ENCODE measurements around the gene MRPS34. TPM values are rescaled to one million over a fixed set of nuclear protein-coding genes. Genes with fewer than 3 reads are reported as not detected.

MRPS34 gene
- total RNA-seq, 1 experiment from 2014 or later, result 102 TPM

GRCh38 chr16:1724491-1724890, 48.4 kb downstream of the MRPS34 start:
- no peak for DNase-seq (ENCODE audit: low read depth, low spot score)

DNA sequence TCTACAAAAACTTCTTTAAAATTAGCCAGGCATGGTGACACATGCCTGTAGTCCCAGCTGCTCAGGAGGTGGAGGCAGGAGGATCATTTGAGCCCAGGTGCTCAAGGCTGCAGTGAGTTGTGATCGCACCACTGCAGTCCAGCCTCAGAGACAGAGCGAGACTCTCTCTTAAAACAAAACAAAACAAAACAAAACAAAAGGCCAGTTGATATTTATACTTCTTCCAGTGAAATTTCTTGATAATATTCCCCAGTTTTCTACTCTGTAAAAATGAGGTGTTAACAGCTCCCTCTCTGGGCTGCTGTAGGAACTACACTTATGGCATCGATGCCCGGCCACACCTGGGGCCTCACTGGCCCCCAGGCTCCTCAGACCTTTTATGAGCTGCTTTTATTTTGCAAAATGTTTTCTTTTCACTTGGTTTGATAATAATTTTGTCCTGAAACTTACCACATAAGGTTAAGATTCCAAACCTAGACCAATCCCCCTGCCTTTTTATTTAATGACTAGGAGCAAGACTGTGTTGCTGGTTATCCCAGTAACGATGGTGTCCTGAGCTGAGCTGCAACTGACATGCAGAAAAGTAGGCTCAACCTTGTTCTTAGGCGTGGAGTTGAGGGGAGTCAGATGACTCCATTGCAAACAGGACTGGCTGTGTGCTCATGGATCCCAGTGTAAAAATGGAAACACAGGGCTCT, 49.3 kb downstream of the MRPS34 start:
- DNase-seq (ENCODE audit: low read depth, low spot score), result peak; percentile 64
- in situ Hi-C loops (cut with HindIII; ENCODE audit: low pct_unique_long_range_greater_than_20kb, low sequenced_read_pairs), result no loop called here

More at GRCh38 chr16:1724491-1724890, 48.4 kb downstream of the MRPS34 start:
- in situ Hi-C loops (cut with HindIII; ENCODE audit: low pct_unique_long_range_greater_than_20kb, low sequenced_read_pairs), result no loop called here

Small RNA genes lying within 50 kb of the gene (small RNA-seq; reads per million reads assigned to genes)
- gene MIR3177, result 0.02 to 1.1 reads per million in 2 experiments

Other genes starting within 250 kb of the MRPS34 start
- gene TMEM204, start 239.5 kb downstream of the MRPS34 start, total RNA-seq (2014; rRNA removed; shearing (Covaris generic)), result not detected in 2 replicates
- 4.9 and 6.7 TPM in 2 replicates for gene IFT140, start 161.1 kb downstream of the MRPS34 start, total RNA-seq (2014; rRNA removed; shearing (Covaris generic))
- 4.7 and 5.4 TPM in 2 replicates for gene CRAMP1, start 160.8 kb downstream of the MRPS34 start, total RNA-seq (2014; rRNA removed; shearing (Covaris generic))
- gene JPT2, start 94.9 kb downstream of the MRPS34 start, total RNA-seq (2014; rRNA removed; shearing (Covaris generic)), result 45.5 and 48.5 TPM in 2 replicates
- 19.3 and 20.3 TPM in 2 replicates for gene MAPK8IP3, start 66.9 kb downstream of the MRPS34 start, total RNA-seq (2014; rRNA removed; shearing (Covaris generic))
- gene NME3, start 1.6 kb downstream of the MRPS34 start, total RNA-seq (2014; rRNA removed; shearing (Covaris generic)), result 12.2 and 12.9 TPM in 2 replicates
- 4.3 and 8.6 TPM in 2 replicates for gene EME2, start 324 bp downstream of the MRPS34 start, total RNA-seq (2014; rRNA removed; shearing (Covaris generic))
- 12.8 and 13.1 TPM in 2 replicates for gene SPSB3, start 9.4 kb upstream of the MRPS34 start, total RNA-seq (2014; rRNA removed; shearing (Covaris generic))
- gene NUBP2, start 9.8 kb upstream of the MRPS34 start, total RNA-seq (2014; rRNA removed; shearing (Covaris generic)), result 57.9 and 58.1 TPM in 2 replicates
- gene IGFALS, start 20.6 kb upstream of the MRPS34 start, total RNA-seq (2014; rRNA removed; shearing (Covaris generic)), result not detected in 2 replicates
- 41.3 and 50.9 TPM in 2 replicates for gene HAGH, start 53.7 kb upstream of the MRPS34 start, total RNA-seq (2014; rRNA removed; shearing (Covaris generic))
- 75.3 and 96.5 TPM in 2 replicates for gene FAHD1, start 54.1 kb upstream of the MRPS34 start, total RNA-seq (2014; rRNA removed; shearing (Covaris generic))
- gene MEIOB, start 99.0 kb upstream of the MRPS34 start, total RNA-seq (2014; rRNA removed; shearing (Covaris generic)), result 0.48 TPM in 1 of 2 replicates, not detected in the other
- not detected in 2 replicates for gene HS3ST6, start 145.3 kb upstream of the MRPS34 start, total RNA-seq (2014; rRNA removed; shearing (Covaris generic))
- gene MSRB1, start 170.1 kb upstream of the MRPS34 start, total RNA-seq (2014; rRNA removed; shearing (Covaris generic)), result 17.2 and 23.6 TPM in 2 replicates
- gene RPL3L, start 181.6 kb upstream of the MRPS34 start, total RNA-seq (2014; rRNA removed; shearing (Covaris generic)), result not detected in 2 replicates
- gene NDUFB10, start 186.4 kb upstream of the MRPS34 start, total RNA-seq (2014; rRNA removed; shearing (Covaris generic)), result 234 and 241 TPM in 2 replicates
- 2,672 and 2,687 TPM in 2 replicates for gene RPS2, start 191.7 kb upstream of the MRPS34 start, total RNA-seq (2014; rRNA removed; shearing (Covaris generic))
- not detected in 2 replicates for gene RNF151, start 193.7 kb upstream of the MRPS34 start, total RNA-seq (2014; rRNA removed; shearing (Covaris generic))
- gene TBL3, start 198.9 kb upstream of the MRPS34 start, total RNA-seq (2014; rRNA removed; shearing (Covaris generic)), result 26.5 and 27.9 TPM in 2 replicates
- not detected in 2 replicates for gene NOXO1, start 208.3 kb upstream of the MRPS34 start, total RNA-seq (2014; rRNA removed; shearing (Covaris generic))
- gene GFER, start 211.1 kb upstream of the MRPS34 start, total RNA-seq (2014; rRNA removed; shearing (Covaris generic)), result 29.2 and 33.9 TPM in 2 replicates
- gene SYNGR3, start 216.8 kb upstream of the MRPS34 start, total RNA-seq (2014; rRNA removed; shearing (Covaris generic)), result 0.37 and 1.5 TPM in 2 replicates
- 10.4 and 10.7 TPM in 2 replicates for gene ZNF598, start 236.7 kb upstream of the MRPS34 start, total RNA-seq (2014; rRNA removed; shearing (Covaris generic))
- gene NPW, start 246.7 kb upstream of the MRPS34 start, total RNA-seq (2014; rRNA removed; shearing (Covaris generic)), result 0.55 TPM in 1 of 2 replicates, not detected in the other

Data from SK-MEL-5 (cell line).